ENCODE results near the gene ORMDL3.

DNA sequence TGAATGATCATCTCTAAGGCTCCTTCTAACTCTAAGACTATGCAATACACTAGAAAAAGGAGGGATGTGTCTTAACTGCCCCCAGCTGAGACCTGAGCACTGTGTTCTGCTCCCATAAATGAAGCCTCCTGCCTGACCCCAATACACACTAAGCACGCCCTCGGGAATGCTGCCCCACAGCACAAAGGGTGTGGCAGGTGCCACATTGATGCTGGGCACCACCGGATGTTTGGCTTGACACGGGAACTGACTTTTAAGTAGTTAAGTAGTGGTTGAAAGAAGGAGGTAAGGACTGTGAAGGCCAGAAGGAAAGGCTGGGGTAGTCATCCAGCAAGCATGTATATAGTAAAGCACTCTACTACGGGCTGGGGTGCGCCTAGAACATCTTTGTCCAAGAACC lies 39.4 kb upstream of the ORMDL3 start:
- TF ChIP-seq, protein P1, sequence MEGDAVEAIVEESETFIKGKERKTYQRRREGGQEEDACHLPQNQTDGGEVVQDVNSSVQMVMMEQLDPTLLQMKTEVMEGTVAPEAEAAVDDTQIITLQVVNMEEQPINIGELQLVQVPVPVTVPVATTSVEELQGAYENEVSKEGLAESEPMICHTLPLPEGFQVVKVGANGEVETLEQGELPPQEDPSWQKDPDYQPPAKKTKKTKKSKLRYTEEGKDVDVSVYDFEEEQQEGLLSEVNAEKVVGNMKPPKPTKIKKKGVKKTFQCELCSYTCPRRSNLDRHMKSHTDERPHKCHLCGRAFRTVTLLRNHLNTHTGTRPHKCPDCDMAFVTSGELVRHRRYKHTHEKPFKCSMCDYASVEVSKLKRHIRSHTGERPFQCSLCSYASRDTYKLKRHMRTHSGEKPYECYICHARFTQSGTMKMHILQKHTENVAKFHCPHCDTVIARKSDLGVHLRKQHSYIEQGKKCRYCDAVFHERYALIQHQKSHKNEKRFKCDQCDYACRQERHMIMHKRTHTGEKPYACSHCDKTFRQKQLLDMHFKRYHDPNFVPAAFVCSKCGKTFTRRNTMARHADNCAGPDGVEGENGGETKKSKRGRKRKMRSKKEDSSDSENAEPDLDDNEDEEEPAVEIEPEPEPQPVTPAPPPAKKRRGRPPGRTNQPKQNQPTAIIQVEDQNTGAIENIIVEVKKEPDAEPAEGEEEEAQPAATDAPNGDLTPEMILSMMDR (conservative IDR thresholded peaks at IDR 0.05; ENCODE audit: low read depth in 2 of 2): no peak
- TF ChIP-seq EZH2 (IDR thresholded peaks at IDR 0.05; ENCODE audit: low read depth, unreplicated experiment): no peak
- no peak for TF ChIP-seq CREB1 (CRISPR knock-in tag; IDR thresholded peaks at IDR 0.05; ENCODE audit: low read depth)
- no peak for TF ChIP-seq JUNB (IDR thresholded peaks at IDR 0.05; ENCODE audit: unreplicated experiment)
